Neural cell (in vitro differentiated cells): ENCODE data around the gene SP3. TPM values are rescaled to one million over a fixed set of nuclear protein-coding genes. Genes with fewer than 3 reads are reported as not detected.

Experiments
- H2AFZ ChIP-seq: fragments of 200-600, 300-800 bp; sonication (generic), shearing (Covaris generic); 2 replicates; pipeline ENCODE4 v1.6.0; 2014; ENCODE audit warnings: low read depth, mild to moderate bottlenecking, antibody characterized with exemption, low read length, moderate library complexity
- H3F3A ChIP-seq: fragments of 200-600 bp; shearing (Covaris generic); 2 replicates; pipeline ENCODE4 v1.6.1; 2016; ENCODE audit warnings: mild to moderate bottlenecking, moderate library complexity, mixed read lengths, antibody characterized with exemption, low read length; ENCODE audit not compliant: insufficient read depth, poor library complexity, severe bottlenecking
- H3K27ac ChIP-seq: fragments of 200-600, 300-800 bp; sonication (generic), shearing (Covaris generic); 2 replicates; pipeline ENCODE4 v1.5.1; 2014; ENCODE audit warnings: mild to moderate bottlenecking, low read length, moderate library complexity
- H3K27me3 ChIP-seq: fragments of 300-800, 200-600 bp; sonication (generic), shearing (Covaris generic); 2 replicates; pipeline ENCODE4 v1.6.0; 2014; ENCODE audit warnings: mild to moderate bottlenecking, low read depth, low read length, moderate library complexity; ENCODE audit not compliant: insufficient read depth
- H3K36me3 ChIP-seq: fragments of 300-800, 200-600 bp; sonication (generic), shearing (Covaris generic); 2 replicates; pipeline ENCODE4 v1.5.1; 2014; ENCODE audit warnings: mild to moderate bottlenecking, antibody characterized with exemption, low read length, moderate library complexity; ENCODE audit not compliant: insufficient read depth
- H3K4me2 ChIP-seq: fragments of 300-800, 200-600 bp; sonication (generic), shearing (Covaris generic); 2 replicates; pipeline ENCODE4 v1.6.0; 2014; ENCODE audit warnings: mild to moderate bottlenecking, low read length
- H3K4me3 ChIP-seq: fragments of 300-800, 200-600 bp; sonication (generic), shearing (Covaris generic); 2 replicates; pipeline ENCODE4 v1.5.1; 2014; ENCODE audit warnings: mild to moderate bottlenecking, low read length, moderate library complexity
- H3K79me2 ChIP-seq: fragments of 200-600 bp; shearing (Covaris generic); replicated peaks from 2 replicates; pipeline ENCODE4 v1.6.0; 2014; ENCODE audit warnings: mild to moderate bottlenecking, low read length, moderate library complexity; ENCODE audit not compliant: insufficient read depth
- H3K9ac ChIP-seq: fragments of 300-800, 200-600 bp; sonication (generic), shearing (Covaris generic); 2 replicates; pipeline ENCODE4 v1.6.1; 2016; ENCODE audit warnings: mild to moderate bottlenecking, low read length, mixed read lengths
- H3K9me2 ChIP-seq: fragments of 200-600 bp; shearing (Covaris generic); 2 replicates; pipeline ENCODE4 v1.6.1; 2016; ENCODE audit warnings: mild to moderate bottlenecking, low read length, mixed read lengths; ENCODE audit not compliant: insufficient read depth
- H3K9me3 ChIP-seq: fragments of 200-600, 300-800 bp; sonication (generic), shearing (Covaris generic); 2 replicates; pipeline ENCODE4 v1.6.1; 2016; ENCODE audit warnings: mild to moderate bottlenecking, mixed run types, low read length, moderate library complexity, mixed read lengths
- H4K20me1 ChIP-seq: fragments of 200-600 bp; shearing (Covaris generic); 2 replicates; pipeline ENCODE4 v1.6.1; 2016; ENCODE audit warnings: mild to moderate bottlenecking, mixed run types; ENCODE audit not compliant: insufficient read depth
- CTCF ChIP-seq: fragments of 450-650 bp; IDR thresholded peaks from 2 replicates; pipeline ENCODE4 v1.5.1; 2014; ENCODE audit warnings: antibody characterized with exemption, mild to moderate bottlenecking, moderate library complexity; ENCODE audit not compliant: poor library complexity, severe bottlenecking
- EP300 ChIP-seq: fragments of 450-650 bp; conservative IDR thresholded peaks from 2 replicates; pipeline ENCODE4 v1.6.1; 2014; ENCODE audit warnings: antibody characterized with exemption, mild to moderate bottlenecking, moderate library complexity; ENCODE audit not compliant: poor library complexity, severe bottlenecking
- EZH2 ChIP-seq: fragments of 200-600, 300-800 bp; shearing (Covaris generic), sonication (generic); IDR thresholded peaks from 2 replicates; pipeline ENCODE4 v1.6.1; 2014; ENCODE audit warnings: antibody characterized with exemption, low read length, borderline replicate concordance, mild to moderate bottlenecking; ENCODE audit not compliant: insufficient read depth, poor library complexity, severe bottlenecking
- MXI1 ChIP-seq: fragments of 450-650 bp; conservative IDR thresholded peaks from 2 replicates; pipeline ENCODE4 v1.6.1; 2014; ENCODE audit warnings: antibody characterized with exemption, mild to moderate bottlenecking; ENCODE audit not compliant: poor library complexity, severe bottlenecking
- POLR2AphosphoS5 ChIP-seq: IDR thresholded peaks from 2 replicates; pipeline ENCODE4 v1.6.1; 2012
- RAD21 ChIP-seq: fragments of 450-650 bp; conservative IDR thresholded peaks from 2 replicates; pipeline ENCODE4 v1.6.1; 2014; ENCODE audit warnings: antibody characterized with exemption, mild to moderate bottlenecking, moderate library complexity
- SMC3 ChIP-seq: fragments of 450-650 bp; conservative IDR thresholded peaks from 2 replicates; pipeline ENCODE4 v1.6.1; 2014; ENCODE audit warnings: antibody characterized with exemption, mild to moderate bottlenecking, moderate library complexity; ENCODE audit not compliant: poor library complexity
- TAF1 ChIP-seq: IDR thresholded peaks from 2 replicates; pipeline ENCODE4 v1.6.1; 2012; ENCODE audit warnings: low read depth
- polyA plus RNA-seq: library from polyadenylated mRNA; depleted of rRNA; stranded (reverse); fragments of >200 nt; gene quantifications from 2 replicates; pipeline ENCODE4 v1.2.3, GENCODE V29; 2014
- TF ChIP-seq, protein P1 (sequence below): IDR thresholded peaks from 2 replicates; pipeline ENCODE4 v1.6.1; 2012; ENCODE audit warnings: borderline replicate concordance

SP3 gene
- polyA plus RNA-seq, 1 donor from 2014 or later, result 57.8 TPM

GRCh38 chr2:173963323-173963816, 1.8 kb downstream of the SP3 start:
- Histone ChIP-seq H3K9me2 (no peaks in the 10 kb centered on the region), H3K9ac (peak overlapping the region; percentile 100), H3K9me3 (no peaks in the 10 kb centered on the region), H3F3A (no peaks in the 10 kb centered on the region), H3K4me2 (peak overlapping the region; percentile 91), H3K27ac (peak overlapping the region; percentile 99), H3K4me3 (peak overlapping the region; percentile 93), H3K79me2 (peaks cover 49% of the 10 kb centered on the region), H3K36me3 (no peaks in the 10 kb centered on the region), H2AFZ (no peak overlapping the region), H3K27me3 (no peaks in the 10 kb centered on the region), H4K20me1 (no peaks in the 10 kb centered on the region)
- TF ChIP-seq MXI1 (peak; percentile 4), RAD21 (peak; percentile 36), CTCF (peak; percentile 58), TAF1 (no peak)
- TF ChIP-seq, protein P1, sequence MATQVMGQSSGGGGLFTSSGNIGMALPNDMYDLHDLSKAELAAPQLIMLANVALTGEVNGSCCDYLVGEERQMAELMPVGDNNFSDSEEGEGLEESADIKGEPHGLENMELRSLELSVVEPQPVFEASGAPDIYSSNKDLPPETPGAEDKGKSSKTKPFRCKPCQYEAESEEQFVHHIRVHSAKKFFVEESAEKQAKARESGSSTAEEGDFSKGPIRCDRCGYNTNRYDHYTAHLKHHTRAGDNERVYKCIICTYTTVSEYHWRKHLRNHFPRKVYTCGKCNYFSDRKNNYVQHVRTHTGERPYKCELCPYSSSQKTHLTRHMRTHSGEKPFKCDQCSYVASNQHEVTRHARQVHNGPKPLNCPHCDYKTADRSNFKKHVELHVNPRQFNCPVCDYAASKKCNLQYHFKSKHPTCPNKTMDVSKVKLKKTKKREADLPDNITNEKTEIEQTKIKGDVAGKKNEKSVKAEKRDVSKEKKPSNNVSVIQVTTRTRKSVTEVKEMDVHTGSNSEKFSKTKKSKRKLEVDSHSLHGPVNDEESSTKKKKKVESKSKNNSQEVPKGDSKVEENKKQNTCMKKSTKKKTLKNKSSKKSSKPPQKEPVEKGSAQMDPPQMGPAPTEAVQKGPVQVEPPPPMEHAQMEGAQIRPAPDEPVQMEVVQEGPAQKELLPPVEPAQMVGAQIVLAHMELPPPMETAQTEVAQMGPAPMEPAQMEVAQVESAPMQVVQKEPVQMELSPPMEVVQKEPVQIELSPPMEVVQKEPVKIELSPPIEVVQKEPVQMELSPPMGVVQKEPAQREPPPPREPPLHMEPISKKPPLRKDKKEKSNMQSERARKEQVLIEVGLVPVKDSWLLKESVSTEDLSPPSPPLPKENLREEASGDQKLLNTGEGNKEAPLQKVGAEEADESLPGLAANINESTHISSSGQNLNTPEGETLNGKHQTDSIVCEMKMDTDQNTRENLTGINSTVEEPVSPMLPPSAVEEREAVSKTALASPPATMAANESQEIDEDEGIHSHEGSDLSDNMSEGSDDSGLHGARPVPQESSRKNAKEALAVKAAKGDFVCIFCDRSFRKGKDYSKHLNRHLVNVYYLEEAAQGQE, result no peak

- TF ChIP-seq TAF1 (no peak), POLR2AphosphoS5 (no peak), EP300 (no peak), RAD21 (no peak), CTCF (no peak), EZH2 (no peak), SMC3 (no peak), MXI1 (no peak)
- TF ChIP-seq, protein P1, result no peak
- peak overlapping the region; percentile 91 for H3K4me2 ChIP-seq
Observed at GRCh38 chr2:173962583-173963110, 2.5 kb downstream of the SP3 start.

More at GRCh38 chr2:173962583-173963110, 2.5 kb downstream of the SP3 start:
- Histone ChIP-seq H3K27ac (peak overlapping the region; percentile 99), H3K36me3 (no peaks in the 10 kb centered on the region), H3K79me2 (peaks cover 57% of the 10 kb centered on the region), H3F3A (no peaks in the 10 kb centered on the region), H3K9me2 (no peaks in the 10 kb centered on the region), H3K27me3 (no peaks in the 10 kb centered on the region), H4K20me1 (no peaks in the 10 kb centered on the region), H2AFZ (no peak overlapping the region), H3K9me3 (no peaks in the 10 kb centered on the region), H3K9ac (peak overlapping the region; percentile 100), H3K4me3 (peak overlapping the region; percentile 93)
